PC-9 (cell line): Measurements from ENCODE around the gene KLC3. TPM values are rescaled to one million over a fixed set of nuclear protein-coding genes. Genes with fewer than 3 reads are reported as not detected.

Experiments used
- BruUV-seq: library from RNA; stranded (reverse); fragments of 400-500 nt; replicated peaks from 2 replicates; lab custom pipeline; 2021; lab: Mats Ljungman, UMichigan
- CTCF ChIA-PET: fragments of 300-600 bp; sonication (Branson Sonifier 250); formaldehyde crosslinking; loops from one replicate; lab custom pipeline; 2022; ENCODE audit warnings: antibody characterized with exemption; lab: Charles Lee
- POLR2A ChIA-PET: fragments of 300-600 bp; sonication (Branson Sonifier 250); formaldehyde crosslinking; loops from one replicate; lab custom pipeline; 2022; ENCODE audit warnings: antibody characterized with exemption; ENCODE audit not compliant: unreplicated experiment; lab: Charles Lee
- DNase-seq, 2 experiments: peaks; one replicate each; pipeline versions ENCODE4 v3.0.0 to v3.0.0-alpha.2; 2015 to 2022; ENCODE audit warnings: mixed read lengths in 1 of 2
- H2AFZ ChIP-seq: fragments of 200-600 bp; sonication (generic); 2 replicates; pipeline ENCODE4 v1.8.1; 2017; ENCODE audit warnings: antibody characterized with exemption
- H3F3A ChIP-seq: fragments of 200-600 bp; sonication (generic); 2 replicates; pipeline ENCODE4 v1.8.1; 2017; ENCODE audit warnings: antibody characterized with exemption, mild to moderate bottlenecking, low read depth; ENCODE audit not compliant: insufficient read depth
- H3K27ac ChIP-seq: fragments of 200-600 bp; sonication (generic); 2 replicates; pipeline ENCODE4 v1.6.1; 2016; ENCODE audit warnings: mixed run types
- H3K27me3 ChIP-seq: fragments of 200-600 bp; sonication (generic); 2 replicates; pipeline ENCODE4 v1.6.1; 2016; ENCODE audit warnings: low read depth, mixed run types; ENCODE audit not compliant: insufficient read depth
- H3K36me3 ChIP-seq: fragments of 200-600 bp; sonication (generic); 2 replicates; pipeline ENCODE4 v1.6.1; 2016; ENCODE audit warnings: low read depth, mixed run types
- H3K4me1 ChIP-seq: fragments of 200-600 bp; sonication (generic); replicated peaks from 2 replicates; pipeline ENCODE4 v1.6.1; 2016; ENCODE audit warnings: mixed run types; ENCODE audit not compliant: insufficient read depth
- H3K4me2 ChIP-seq: fragments of 200-600 bp; sonication (generic); 2 replicates; pipeline ENCODE4 v1.6.1; 2017; ENCODE audit warnings: mixed run types
- H3K4me3 ChIP-seq: fragments of 200-600 bp; sonication (generic); 2 replicates; pipeline ENCODE4 v1.6.1; 2016; ENCODE audit warnings: mixed run types
- H3K79me2 ChIP-seq: fragments of 200-600 bp; sonication (generic); 2 replicates; pipeline ENCODE4 v1.6.1; 2017; ENCODE audit warnings: low read depth, mixed run types
- H3K9me2 ChIP-seq: fragments of 200-600 bp; sonication (generic); 2 replicates; pipeline ENCODE4 v1.8.1; 2017; ENCODE audit warnings: mild to moderate bottlenecking; ENCODE audit not compliant: insufficient read depth
- H3K9me3 ChIP-seq: fragments of 200-600 bp; sonication (generic); 2 replicates; pipeline ENCODE4 v1.8.1; 2016; ENCODE audit warnings: low read depth; ENCODE audit not compliant: insufficient read depth
- H4K20me1 ChIP-seq: fragments of 200-600 bp; sonication (generic); 2 replicates; pipeline ENCODE4 v1.8.1; 2017; ENCODE audit not compliant: insufficient read depth
- EZH2 ChIP-seq: fragments of 200-600 bp; sonication (generic); IDR thresholded peaks from 2 replicates; pipeline ENCODE4 v1.8.0; 2017; ENCODE audit warnings: antibody characterized with exemption, low read depth
- intact Hi-C: fragments of 100-400 bp; cut with micrococcal nuclease; formaldehyde crosslinking; loops from one replicate; pipeline ENCODE4 v1.10.0; 2022; ENCODE audit not compliant: unreplicated experiment
- total RNA-seq: library from RNA; stranded (reverse); gene quantifications from 2 replicates; pipeline ENCODE4 v1.2.3, GENCODE V29; 2021
- TF ChIP-seq, protein P1 (sequence below): fragments of 200-600 bp; sonication (generic); conservative IDR thresholded peaks from 2 replicates; pipeline ENCODE4 v1.6.1; 2017; ENCODE audit warnings: mixed run types, antibody characterized with exemption, mild to moderate bottlenecking, moderate library complexity

KLC3 gene
- total RNA-seq, 1 experiment from 2014 or later: 20.6 TPM

DNA sequence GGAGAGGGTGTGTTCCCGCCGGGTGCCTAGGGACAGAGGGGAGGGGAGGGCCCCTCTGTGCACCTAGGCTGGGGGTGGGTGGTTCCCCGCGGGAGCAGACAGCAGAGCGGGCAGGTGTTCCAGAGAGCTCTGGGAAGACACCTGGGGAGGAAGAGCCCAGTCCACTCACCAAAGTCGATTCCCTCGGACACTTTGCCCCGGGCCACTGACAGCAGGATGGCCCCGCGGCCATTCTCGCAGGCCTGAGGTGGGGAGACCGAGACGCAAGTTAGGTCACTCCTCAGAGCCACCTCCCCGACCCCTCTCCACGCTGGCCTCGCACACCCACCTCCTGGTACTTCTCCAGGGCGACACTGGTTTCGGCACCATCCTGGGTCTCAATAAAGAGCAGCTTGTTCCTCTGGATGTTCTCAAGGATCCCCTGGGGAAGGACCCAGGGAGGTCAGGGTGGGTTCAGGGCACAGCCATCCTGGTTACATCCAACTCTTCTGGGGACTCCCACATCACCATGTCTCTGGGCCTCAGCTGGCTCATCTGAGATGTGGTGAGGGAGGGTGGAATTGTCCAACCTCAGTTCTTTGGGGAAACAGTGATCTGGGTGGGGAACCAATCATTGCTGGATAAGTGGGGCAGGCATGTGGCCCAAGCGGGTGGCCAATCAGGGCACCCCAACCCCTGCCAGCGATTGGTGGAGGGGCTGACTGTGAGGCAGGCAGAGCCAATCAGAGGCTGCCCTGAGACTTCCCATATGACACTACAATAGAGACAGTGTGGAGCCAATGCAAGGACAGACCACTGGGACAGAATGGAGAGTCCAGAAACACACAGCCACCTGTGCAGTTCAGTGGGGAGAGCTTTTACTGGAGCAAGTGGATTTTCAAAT lies 12.6 kb downstream of the KLC3 start:
- Histone ChIP-seq H3K9me2 (no peaks in the 10 kb centered on the region), H3K4me2 (no peak overlapping the region), H3K4me3 (no peak overlapping the region), H3K4me1 (no peaks in the 10 kb centered on the region), H3K36me3 (no peaks in the 10 kb centered on the region), H2AFZ (no peak overlapping the region), H3K9me3 (no peaks in the 10 kb centered on the region), H3F3A (peaks cover 6% of the 10 kb centered on the region; the same call in 1 of the 2 replicates), H3K27ac (no peak overlapping the region), H4K20me1 (no peaks in the 10 kb centered on the region), H3K27me3 (no peaks in the 10 kb centered on the region), H3K79me2 (no peaks in the 10 kb centered on the region)
- intact Hi-C loops: no loop called here
- TF ChIP-seq, protein P1, sequence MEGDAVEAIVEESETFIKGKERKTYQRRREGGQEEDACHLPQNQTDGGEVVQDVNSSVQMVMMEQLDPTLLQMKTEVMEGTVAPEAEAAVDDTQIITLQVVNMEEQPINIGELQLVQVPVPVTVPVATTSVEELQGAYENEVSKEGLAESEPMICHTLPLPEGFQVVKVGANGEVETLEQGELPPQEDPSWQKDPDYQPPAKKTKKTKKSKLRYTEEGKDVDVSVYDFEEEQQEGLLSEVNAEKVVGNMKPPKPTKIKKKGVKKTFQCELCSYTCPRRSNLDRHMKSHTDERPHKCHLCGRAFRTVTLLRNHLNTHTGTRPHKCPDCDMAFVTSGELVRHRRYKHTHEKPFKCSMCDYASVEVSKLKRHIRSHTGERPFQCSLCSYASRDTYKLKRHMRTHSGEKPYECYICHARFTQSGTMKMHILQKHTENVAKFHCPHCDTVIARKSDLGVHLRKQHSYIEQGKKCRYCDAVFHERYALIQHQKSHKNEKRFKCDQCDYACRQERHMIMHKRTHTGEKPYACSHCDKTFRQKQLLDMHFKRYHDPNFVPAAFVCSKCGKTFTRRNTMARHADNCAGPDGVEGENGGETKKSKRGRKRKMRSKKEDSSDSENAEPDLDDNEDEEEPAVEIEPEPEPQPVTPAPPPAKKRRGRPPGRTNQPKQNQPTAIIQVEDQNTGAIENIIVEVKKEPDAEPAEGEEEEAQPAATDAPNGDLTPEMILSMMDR: no peak
- no peak for TF ChIP-seq EZH2
- DNase-seq: no peak
- no TSS peak for BruUV-seq
- POLR2A ChIA-PET: interaction anchor here (0.6 kb wide), 1 partner anchor 495 kb away, joined by 4 read pairs; no protein-coding TSS in a partner anchor
- CTCF ChIA-PET: interaction anchor here (0.5 kb wide), 1 partner anchor 42 kb away, joined by 3 read pairs; no protein-coding TSS in a partner anchor

DNA sequence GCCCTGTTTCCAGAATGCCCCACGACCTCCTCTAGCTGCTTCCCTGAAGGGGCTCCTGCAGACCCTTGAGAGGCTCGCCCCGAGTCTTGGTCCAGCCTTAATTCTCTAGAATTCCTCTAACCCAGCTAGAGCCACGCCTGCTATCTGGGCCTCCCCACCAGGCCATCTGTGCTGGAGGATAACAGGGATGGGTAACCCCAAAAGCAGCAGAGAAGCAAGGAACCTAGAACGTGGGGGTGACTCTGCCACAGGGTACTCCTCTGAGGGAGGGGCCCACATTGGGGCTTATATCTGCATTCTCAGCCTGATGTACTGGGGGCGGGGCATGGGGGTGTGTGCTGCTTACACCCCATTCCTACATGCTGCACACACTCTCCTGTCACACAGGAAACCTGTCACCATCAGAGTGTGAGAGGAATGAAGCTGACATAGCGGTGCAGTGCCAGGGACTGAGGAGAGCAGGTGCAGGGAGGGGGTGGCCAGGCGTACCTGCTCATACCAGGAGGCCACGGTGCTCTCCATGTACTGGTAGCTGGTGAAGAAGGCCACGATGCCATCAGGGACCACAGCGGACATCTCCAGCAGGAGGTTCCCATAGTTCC lies 13.8 kb downstream of the KLC3 start:
- POLR2A ChIA-PET: no interaction called here
- Histone ChIP-seq H3K9me2 (no peaks in the 10 kb centered on the region), H3K79me2 (no peaks in the 10 kb centered on the region), H3K4me2 (no peak overlapping the region), H3K27ac (no peak overlapping the region), H4K20me1 (no peaks in the 10 kb centered on the region), H3K4me3 (no peak overlapping the region), H3K36me3 (no peaks in the 10 kb centered on the region), H3K4me1 (no peaks in the 10 kb centered on the region), H2AFZ (no peak overlapping the region), H3K27me3 (no peaks in the 10 kb centered on the region), H3K9me3 (no peaks in the 10 kb centered on the region), H3F3A (peaks cover 6% of the 10 kb centered on the region; the same call in 1 of the 2 replicates)
- CTCF ChIA-PET: no interaction called here
- intact Hi-C loops: no loop called here
- no TSS peak for BruUV-seq
- no peak for DNase-seq
- TF ChIP-seq, protein P1: no peak
- no peak for TF ChIP-seq EZH2

DNA sequence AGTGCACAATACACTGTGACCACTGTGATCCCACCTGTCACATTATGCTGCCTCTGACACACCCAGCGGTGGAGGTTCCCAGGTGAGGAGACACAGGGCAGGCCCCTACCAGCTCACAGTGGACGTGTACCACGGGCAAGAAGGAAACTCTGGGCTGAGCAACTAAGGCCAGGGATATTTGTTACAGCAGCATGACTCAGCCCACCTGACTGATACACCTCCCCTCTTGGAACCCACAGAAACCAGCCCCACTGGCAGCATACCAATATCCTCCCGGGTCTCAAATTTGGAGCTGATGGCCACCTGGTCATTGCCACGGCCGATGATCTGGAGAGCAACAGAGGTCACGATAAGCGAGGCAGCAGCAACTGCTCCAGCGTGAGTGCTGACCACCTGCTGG lies 14.9 kb downstream of the KLC3 start:
- BruUV-seq: no TSS peak
- H3K36me3 ChIP-seq: no peaks in the 10 kb centered on the region

More for the DNA sequence above, 14.9 kb downstream of the KLC3 start:
- TF ChIP-seq, protein P1: no peak
- no peak for TF ChIP-seq EZH2
- ChIA-PET POLR2A (interaction anchor here (0.5 kb wide), 1 partner anchor 68 kb away, joined by 4 read pairs; no protein-coding TSS in a partner anchor), CTCF (no interaction called here)
- no peaks in the 10 kb centered on the region for H3K4me1 ChIP-seq
- no peaks in the 10 kb centered on the region for H3K27me3 ChIP-seq
- peaks cover 6% of the 10 kb centered on the region; the same call in 1 of the 2 replicates for H3F3A ChIP-seq
- no peaks in the 10 kb centered on the region for H3K9me2 ChIP-seq
- no peaks in the 10 kb centered on the region for H3K9me3 ChIP-seq
- H3K4me2 ChIP-seq: no peak overlapping the region
- H4K20me1 ChIP-seq: no peaks in the 10 kb centered on the region
- no peaks in the 10 kb centered on the region for H3K79me2 ChIP-seq
- no peak for DNase-seq
- intact Hi-C loops: no loop called here
- no peak overlapping the region for H3K27ac ChIP-seq
- H3K4me3 ChIP-seq: no peak overlapping the region
- H2AFZ ChIP-seq: no peak overlapping the region
